Ectodermal cell (in vitro differentiated cells): Measurements from ENCODE around the gene PXYLP1.

Experiments used
- H3K27ac ChIP-seq: 2 replicates; pipeline ENCODE4 v1.7.0; 2013; ENCODE audit warnings: mild to moderate bottlenecking, low read depth, low read length; ENCODE audit not compliant: insufficient read depth, poor library complexity, severe bottlenecking
- H3K27me3 ChIP-seq: 2 replicates; pipeline ENCODE4 v1.7.0; 2013; ENCODE audit warnings: mild to moderate bottlenecking, low read length; ENCODE audit not compliant: insufficient read depth, control insufficient read depth, poor library complexity, severe bottlenecking
- H3K36me3 ChIP-seq: one replicate; pipeline ENCODE4 v1.7.0; 2013; ENCODE audit warnings: low read length; ENCODE audit not compliant: control insufficient read depth, insufficient read depth
- H3K4me1 ChIP-seq: one replicate; pipeline ENCODE4 v1.7.0; 2013; ENCODE audit warnings: low read length; ENCODE audit not compliant: control insufficient read depth, insufficient read depth
- H3K4me3 ChIP-seq: 2 replicates; pipeline ENCODE4 v1.7.0; 2013; ENCODE audit warnings: low read depth, low read length, control low read depth; ENCODE audit not compliant: insufficient read depth
- H3K9me3 ChIP-seq: 2 replicates; pipeline ENCODE4 v1.7.0; 2013; ENCODE audit warnings: mild to moderate bottlenecking, low read length, moderate library complexity; ENCODE audit not compliant: control insufficient read depth
- WGBS, 2 experiments: methylation state at CpG; one replicate each; pipeline ENCODE4 v1.1.7; 2013; ENCODE audit warnings: missing lambda C conversion rate in 2 of 2; 5-methylcytosine and 5-hydroxymethylcytosine counted together

PXYLP1 gene

GRCh38 chr3:141278196-141279076 is 46.8 kb downstream of the PXYLP1 start:
- peaks cover 6% of the 10 kb centered on the region for H3K4me1 ChIP-seq
- H3K36me3 ChIP-seq = no peaks in the 10 kb centered on the region
- H3K27ac ChIP-seq = no peak overlapping the region
- no peaks in the 10 kb centered on the region for H3K27me3 ChIP-seq
- no peak overlapping the region for H3K4me3 ChIP-seq
- 92 to 93% methylated on average over 17 of the region's 17 CpGs for whole genome bisulfite sequencing, 2 experiments
- no peaks in the 10 kb centered on the region for H3K9me3 ChIP-seq

GRCh38 chr3:141279077-141279967 is 47.7 kb downstream of the PXYLP1 start:
- no peaks in the 10 kb centered on the region for H3K9me3 ChIP-seq
- no peaks in the 10 kb centered on the region for H3K27me3 ChIP-seq
- no peak overlapping the region for H3K4me3 ChIP-seq
- H3K36me3 ChIP-seq = no peaks in the 10 kb centered on the region
- no peak overlapping the region for H3K27ac ChIP-seq
- H3K4me1 ChIP-seq = no peaks in the 10 kb centered on the region
- 76 to 77% methylated on average over 15 to 16 of the region's 16 CpGs for WGBS, 2 experiments

- Histone ChIP-seq H3K4me1 (no peaks in the 10 kb centered on the region), H3K4me3 (no peak overlapping the region), H3K36me3 (no peaks in the 10 kb centered on the region), H3K27ac (no peak overlapping the region), H3K9me3 (no peaks in the 10 kb centered on the region), H3K27me3 (no peaks in the 10 kb centered on the region)
- 90 to 91% methylated on average over 5 of the region's 5 CpGs for WGBS, 2 experiments
Observed at GRCh38 chr3:141280086-141280485, 48.5 kb downstream of the PXYLP1 start.

GRCh38 chr3:141280690-141281089 is 49.1 kb downstream of the PXYLP1 start:
- Histone ChIP-seq H3K4me1 (no peaks in the 10 kb centered on the region), H3K9me3 (no peaks in the 10 kb centered on the region), H3K27me3 (no peaks in the 10 kb centered on the region), H3K27ac (no peak overlapping the region), H3K36me3 (no peaks in the 10 kb centered on the region), H3K4me3 (no peak overlapping the region)
- 75 to 87% methylated on average over 4 of the region's 4 CpGs for WGBS, 2 experiments

GRCh38 chr3:141285570-141285969 is 53.9 kb downstream of the PXYLP1 start:
- 94 to 100% methylated on average over 1 to 2 of the region's 2 CpGs for WGBS, 2 experiments
- H3K36me3 ChIP-seq = no peaks in the 10 kb centered on the region
- no peaks in the 10 kb centered on the region for H3K4me1 ChIP-seq
- H3K4me3 ChIP-seq = no peak overlapping the region
- no peak overlapping the region for H3K27ac ChIP-seq
- H3K27me3 ChIP-seq = no peaks in the 10 kb centered on the region
- H3K9me3 ChIP-seq = no peaks in the 10 kb centered on the region

- H3K36me3 ChIP-seq = no peaks in the 10 kb centered on the region
- 92% methylated on average over 14 of the region's 14 CpGs for WGBS, 2 experiments
Observed at GRCh38 chr3:141286856-141287255, 55.2 kb downstream of the PXYLP1 start.

GRCh38 chr3:141287326-141287725 is 55.7 kb downstream of the PXYLP1 start:
- Histone ChIP-seq H3K27me3 (no peaks in the 10 kb centered on the region), H3K4me3 (no peak overlapping the region), H3K27ac (no peak overlapping the region), H3K36me3 (no peaks in the 10 kb centered on the region), H3K9me3 (no peaks in the 10 kb centered on the region), H3K4me1 (no peaks in the 10 kb centered on the region)
- 94 to 95% methylated on average over 9 of the region's 9 CpGs for whole genome bisulfite sequencing, 2 experiments

More at GRCh38 chr3:141286856-141287255, 55.2 kb downstream of the PXYLP1 start:
- H3K4me3 ChIP-seq = no peak overlapping the region
- H3K27me3 ChIP-seq = no peaks in the 10 kb centered on the region
- H3K9me3 ChIP-seq = no peaks in the 10 kb centered on the region
- no peak overlapping the region for H3K27ac ChIP-seq
- H3K4me1 ChIP-seq = no peaks in the 10 kb centered on the region

- no peaks in the 10 kb centered on the region for H3K27me3 ChIP-seq
- H3K9me3 ChIP-seq = no peaks in the 10 kb centered on the region
- H3K36me3 ChIP-seq = no peaks in the 10 kb centered on the region
- H3K4me1 ChIP-seq = no peaks in the 10 kb centered on the region
- H3K4me3 ChIP-seq = no peak overlapping the region
- H3K27ac ChIP-seq = no peak overlapping the region
- 79 to 85% methylated on average over 6 of the region's 7 CpGs for WGBS, 2 experiments
Observed at GRCh38 chr3:141288336-141288990, 56.8 kb downstream of the PXYLP1 start.

GRCh38 chr3:141289228-141289772 is 57.7 kb downstream of the PXYLP1 start:
- no peak overlapping the region for H3K4me3 ChIP-seq
- WGBS, 2 experiments = 86 to 89% methylated on average over 2 of the region's 2 CpGs
- H3K27me3 ChIP-seq = no peaks in the 10 kb centered on the region
- H3K4me1 ChIP-seq = no peaks in the 10 kb centered on the region
- H3K9me3 ChIP-seq = no peaks in the 10 kb centered on the region
- H3K27ac ChIP-seq = no peak overlapping the region
- no peaks in the 10 kb centered on the region for H3K36me3 ChIP-seq
